GM18508 (cell line): Measurements from ENCODE around the gene THADA.

ENCODE experiments used
- ATAC-seq: cut with Tn5 transposase; IDR thresholded peaks from one replicate; pipeline ENCODE4 v1.9.1; 2021; ENCODE audit warnings: moderate number of reproducible peaks; ENCODE audit not compliant: insufficient read depth, unreplicated experiment

The THADA gene

GRCh38 chr2:43269706-43270105 lies 326.1 kb downstream of the THADA start:
- ATAC-seq = no peak

DNA sequence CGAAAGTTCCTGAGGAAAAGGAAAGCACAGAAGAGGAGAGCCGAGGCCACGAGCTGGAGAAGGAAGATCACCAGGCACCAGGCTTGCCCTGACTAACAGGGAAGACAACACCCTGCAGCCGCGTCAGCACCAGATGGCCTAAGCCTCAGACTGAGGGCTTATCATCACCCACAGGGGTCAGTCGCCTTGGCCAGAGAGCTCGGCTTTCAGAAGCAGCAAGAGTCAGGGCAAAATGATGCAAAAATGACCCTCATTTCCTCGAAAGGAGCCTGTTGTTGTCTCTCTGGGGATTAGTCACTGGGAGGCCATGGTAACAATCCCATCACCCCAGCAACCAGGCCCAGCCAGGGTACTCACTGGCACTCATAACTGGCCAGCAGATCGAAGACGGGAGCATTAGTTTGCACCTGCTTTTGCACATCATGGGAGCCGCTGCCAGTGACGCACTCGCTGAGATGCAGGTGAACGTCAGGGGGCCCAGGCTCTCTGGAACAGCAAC lies 326.7 kb downstream of the THADA start:
- no peak for ATAC-seq

GRCh38 chr2:43268066-43268953 lies 327.5 kb downstream of the THADA start:
- no peak for ATAC-seq

GRCh38 chr2:43267381-43267780 lies 328.5 kb downstream of the THADA start:
- ATAC-seq = no peak

- no peak for ATAC-seq
Measured at GRCh38 chr2:43266711-43267111, 329.1 kb downstream of the THADA start.

GRCh38 chr2:43265421-43265820 lies 330.4 kb downstream of the THADA start:
- no peak for ATAC-seq

DNA sequence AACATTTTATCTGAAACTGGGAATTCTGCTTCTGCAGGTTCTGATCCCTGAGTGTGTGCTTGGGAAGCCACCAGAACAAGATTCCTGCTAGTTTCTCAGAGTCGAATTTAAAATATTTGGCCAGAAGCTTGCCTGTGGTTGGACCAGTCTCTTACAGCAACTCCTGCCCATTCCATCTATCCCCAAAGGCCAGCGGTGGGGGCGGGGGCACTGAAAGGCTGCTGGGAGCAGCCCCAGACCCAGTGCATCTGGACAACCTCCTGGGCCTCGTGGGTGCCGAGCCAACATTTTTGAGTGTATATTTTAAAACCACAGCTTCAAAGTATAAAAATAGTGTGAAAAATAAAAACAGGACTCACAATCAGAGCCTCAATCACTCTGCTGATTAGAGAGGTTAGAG lies 330.8 kb downstream of the THADA start:
- no peak for ATAC-seq

- ATAC-seq = no peak
Measured at GRCh38 chr2:43262951-43263350, 332.9 kb downstream of the THADA start.

DNA sequence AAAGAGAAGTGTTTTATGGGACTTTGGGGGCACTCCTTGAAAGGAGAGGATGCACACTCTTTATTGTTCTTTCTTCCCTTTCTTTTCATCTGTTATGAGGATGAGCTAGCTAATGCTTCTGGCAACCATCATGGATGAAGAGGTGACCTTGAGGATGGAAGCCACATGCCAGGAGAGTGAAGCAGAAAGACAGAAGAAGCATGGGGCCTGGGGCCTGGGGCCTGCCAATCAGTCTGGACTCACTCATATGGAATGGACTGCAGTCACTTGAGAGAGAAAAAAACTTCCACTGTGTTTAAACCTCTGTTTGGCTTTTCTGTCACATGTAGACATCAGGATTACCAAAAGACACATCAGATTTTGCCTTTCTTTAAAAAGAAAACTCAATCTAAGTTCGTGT lies 333.6 kb downstream of the THADA start:
- no peak for ATAC-seq

DNA sequence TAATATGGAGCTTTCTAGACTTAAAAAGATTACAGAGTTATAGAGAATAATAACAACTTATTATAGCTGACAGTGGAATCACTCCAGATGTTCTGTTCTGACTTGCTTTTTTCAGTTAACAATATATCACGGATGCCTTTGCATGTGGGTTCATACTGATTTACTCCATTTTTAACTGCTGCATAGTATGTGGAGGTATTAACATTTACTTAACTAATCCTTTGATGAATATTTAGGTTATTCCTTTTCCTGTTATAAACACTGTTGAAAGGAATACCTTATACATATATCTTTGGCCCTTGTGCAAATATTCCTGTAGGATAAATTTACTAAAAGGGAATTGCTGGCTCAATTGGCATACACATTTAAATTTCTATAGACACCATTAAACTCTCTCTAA lies 336.3 kb downstream of the THADA start:
- ATAC-seq = no peak

DNA sequence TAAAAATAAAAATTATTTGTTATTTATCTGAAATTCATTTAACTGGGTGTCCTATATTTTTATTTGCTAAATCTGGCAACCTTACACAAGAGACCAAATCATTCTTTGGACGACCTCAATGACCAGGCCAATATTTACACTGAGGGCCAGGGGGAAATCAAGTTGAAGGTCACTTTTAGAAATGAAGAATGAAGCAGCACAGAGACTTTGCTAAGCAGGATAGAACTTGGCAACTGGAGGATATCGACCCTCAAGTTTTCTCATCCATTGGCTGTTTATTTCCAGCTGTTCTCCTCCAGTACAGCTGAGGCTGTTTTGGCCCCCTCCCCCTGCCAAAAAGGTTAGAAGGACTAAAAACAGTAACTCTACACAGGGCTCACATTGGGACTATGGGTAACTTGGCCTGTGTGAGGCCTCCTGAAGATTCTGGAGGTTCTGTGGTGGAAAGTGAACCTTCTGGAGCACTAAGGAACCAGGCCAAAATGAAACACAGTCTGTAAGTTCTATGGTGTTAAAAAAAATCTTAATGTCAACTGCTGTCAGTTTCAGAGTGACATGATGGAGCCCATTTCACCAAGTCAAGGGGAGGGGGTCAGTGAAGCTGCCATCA lies 337.2 kb downstream of the THADA start:
- no peak for ATAC-seq

DNA sequence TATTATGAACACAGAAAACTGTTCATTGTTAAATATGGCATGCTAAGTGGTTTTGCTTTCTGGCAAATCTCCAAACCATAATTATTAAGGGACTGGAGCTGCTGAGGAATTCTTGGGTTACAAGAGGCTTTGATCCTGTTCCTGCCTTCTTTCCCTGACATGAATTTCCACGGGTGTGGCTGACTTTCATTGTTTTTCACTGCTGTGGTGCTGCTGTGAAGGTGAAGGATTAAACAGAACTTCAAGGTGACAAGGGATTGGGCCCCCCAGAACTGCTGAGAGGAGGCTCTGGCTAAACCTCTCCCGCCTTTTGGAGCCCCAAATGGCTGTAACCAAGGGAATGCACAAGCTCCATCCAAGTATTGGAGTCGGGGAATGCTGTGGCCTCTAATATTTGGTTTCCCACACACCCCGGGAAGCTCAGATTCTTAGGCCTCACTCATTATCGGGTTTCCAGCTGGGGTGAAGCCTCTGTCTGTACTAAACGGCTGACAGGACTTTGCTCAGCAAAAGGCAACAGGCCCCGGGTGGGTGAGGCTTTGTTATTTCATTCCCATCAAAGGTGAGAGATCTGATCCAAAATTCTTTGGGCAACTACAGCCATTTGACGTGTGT lies 340.4 kb downstream of the THADA start:
- no peak for ATAC-seq

DNA sequence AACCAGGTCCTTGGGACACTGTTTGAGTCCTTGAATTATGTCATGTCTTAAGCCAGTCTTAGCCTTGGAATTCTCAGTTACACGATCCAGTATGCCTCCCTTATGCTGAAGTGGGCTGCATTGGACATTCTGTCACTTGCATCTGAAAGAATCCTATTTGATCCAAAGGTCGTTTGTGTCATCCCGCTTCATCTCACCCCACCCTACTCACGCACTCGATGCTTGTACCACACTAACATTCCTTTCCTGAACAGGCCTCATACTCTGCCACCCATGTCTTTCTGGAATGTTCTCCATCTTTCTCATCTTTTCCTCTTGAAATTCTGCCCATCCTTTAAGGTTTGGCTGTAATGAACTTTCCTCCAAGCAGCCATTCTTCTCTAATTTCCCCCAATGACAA lies 341.5 kb downstream of the THADA start:
- ATAC-seq = no peak

GRCh38 chr2:43251171-43251731 lies 344.6 kb downstream of the THADA start:
- ATAC-seq = no peak

- ATAC-seq = no peak
Measured at GRCh38 chr2:43250015-43250414, 345.8 kb downstream of the THADA start.

- ATAC-seq = no peak
Measured at GRCh38 chr2:43248621-43249020, 347.2 kb downstream of the THADA start.

DNA sequence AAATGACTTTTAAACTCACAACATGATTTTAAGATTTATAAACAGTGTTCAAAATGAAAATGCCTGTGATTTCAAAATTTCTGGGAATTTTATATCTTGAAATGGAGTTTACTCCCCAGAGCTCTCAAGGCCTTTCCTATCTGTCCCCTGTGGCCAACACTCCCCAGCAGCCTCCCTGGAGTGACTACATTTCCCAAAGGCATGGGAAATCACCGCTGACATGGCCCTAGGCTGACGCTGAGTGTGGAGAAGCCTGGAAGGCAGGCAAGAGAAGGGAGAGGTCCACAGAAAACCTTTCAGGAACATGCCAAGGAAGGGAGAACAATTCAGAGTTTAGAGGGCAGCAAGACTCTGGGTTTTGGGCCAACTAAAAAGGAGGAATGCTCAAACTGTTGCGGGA lies 349.2 kb downstream of the THADA start:
- no peak for ATAC-seq

GRCh38 chr2:43241558-43241957 lies 354.3 kb downstream of the THADA start:
- no peak for ATAC-seq

- no peak for ATAC-seq
Measured at GRCh38 chr2:43240766-43241150, 355.1 kb downstream of the THADA start.

DNA sequence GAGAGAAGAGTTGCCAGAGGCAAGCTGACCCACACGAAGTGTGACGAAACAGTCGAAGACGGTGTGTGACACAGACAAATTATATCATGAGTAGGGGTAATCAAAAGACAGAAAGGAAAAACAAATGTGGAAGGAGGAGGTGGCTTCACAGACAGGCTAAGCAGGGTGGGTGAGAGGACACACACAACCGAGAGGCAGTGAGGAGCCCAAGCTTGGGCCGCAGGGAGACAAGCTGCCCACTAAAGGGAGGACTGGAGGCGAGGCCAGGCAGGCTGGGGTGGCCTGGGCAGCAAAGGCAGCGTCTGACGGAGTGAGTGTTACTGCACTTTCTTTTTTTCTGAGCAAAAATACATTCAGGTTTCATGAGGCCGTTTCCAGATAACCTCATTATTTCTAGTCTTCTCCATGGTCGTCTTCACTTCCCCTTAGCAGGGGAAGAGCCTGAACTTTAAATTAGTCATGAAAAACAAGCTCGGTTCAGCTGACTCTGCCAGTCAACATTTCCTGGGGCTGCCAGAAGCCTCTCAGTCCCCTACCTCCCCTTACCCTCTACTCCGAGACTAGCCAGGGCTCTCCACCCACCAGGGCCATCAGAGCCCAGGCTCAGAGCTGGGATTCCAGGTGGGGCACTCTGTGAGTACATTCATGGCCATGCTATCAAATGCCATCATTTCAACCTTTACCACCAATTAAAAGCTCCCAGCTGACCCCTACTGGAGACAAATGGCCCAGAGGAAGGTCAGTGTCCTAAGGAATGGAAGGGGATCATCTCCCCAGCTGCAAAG lies 355.7 kb downstream of the THADA start:
- ATAC-seq = no peak
